ENCODE results near the gene BAHCC1. TPM values are rescaled to one million over a fixed set of nuclear protein-coding genes. Genes with fewer than 3 reads are reported as not detected.

The BAHCC1 gene
- total and polyA plus RNA-seq, 2 of the 8 experiments (the other 6 are each of a cell fraction or from before 2014, with no cell fraction given), result 0.26 to 0.58 TPM

DNA sequence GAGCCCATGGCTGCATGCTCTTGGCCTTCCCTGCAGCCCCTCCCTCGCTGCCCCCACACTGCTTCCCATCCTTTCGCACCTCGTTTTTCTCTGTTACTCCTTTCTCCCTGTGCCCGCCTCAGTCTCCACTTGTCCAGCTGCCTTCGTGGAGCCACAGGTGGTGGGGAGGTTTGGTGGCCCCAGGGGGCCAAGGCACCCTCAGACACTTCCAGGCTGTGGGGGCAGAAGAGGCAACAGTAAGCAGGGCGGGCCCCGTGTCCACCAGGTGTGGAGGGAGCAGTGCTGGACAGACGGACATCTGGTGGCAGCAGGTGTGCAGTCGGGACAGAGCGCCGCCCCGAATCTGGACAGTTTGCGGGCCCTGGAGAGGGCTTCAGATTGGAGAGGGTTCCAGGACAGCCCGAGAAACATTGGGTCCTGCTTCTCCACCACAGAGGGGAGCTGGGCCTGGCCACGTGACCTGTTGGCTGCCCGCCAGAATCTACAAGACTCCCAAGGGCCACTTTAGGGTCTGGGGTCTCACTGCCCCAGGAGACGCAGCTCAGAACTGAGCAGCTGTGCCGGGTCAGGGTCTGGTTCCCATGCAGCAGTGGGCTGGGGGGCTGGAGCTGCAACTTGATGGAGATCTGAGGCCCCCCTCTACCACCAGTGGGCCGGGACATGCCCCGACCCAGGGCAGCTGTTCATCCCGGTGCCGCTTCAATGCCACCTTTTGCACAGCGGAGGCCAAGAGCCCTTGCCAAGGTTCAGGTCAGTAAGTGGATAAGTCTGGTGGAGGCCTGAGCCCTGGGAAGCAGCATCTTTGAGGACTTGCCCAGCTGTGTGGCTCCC lies 22.8 kb downstream of the BAHCC1 start:
- WGBS, 2 experiments (ENCODE audit: extremely low coverage in 1 of 2, insufficient coverage in 1 of 2, insufficient read length in 1 of 2, insufficient replicate concordance in 2 of 2, low coverage in 1 of 2, low lambda C conversion rate in 2 of 2, missing lambda C conversion rate in 1 of 2), result 88% methylated on average over 23 of the region's 23 CpGs; no CpG with 5 or more reads in 1 of the 2 experiments
- no peak overlapping the region; the same call in 1 of the 2 replicates for H2BK5ac ChIP-seq (ENCODE audit: low read depth, low read length)
- H2BK20ac ChIP-seq (ENCODE audit: low read length), result no peak overlapping the region
- CTCF ChIA-PET (ENCODE audit: partially characterized antibody), result interaction anchor here (1.4 to 6.9 kb wide), 3 partner anchors 9 to 67 kb away, joined by 7 to 31 read pairs (median 17); no protein-coding TSS in a partner anchor
- no peak for DNase-seq (ENCODE audit: low read depth in 1 of 2, low spot score in 2 of 2)
- no peaks in the 10 kb centered on the region for H3K9me3 ChIP-seq (ENCODE audit: insufficient read depth in 2 of 2, low read depth in 1 of 2, low read length in 1 of 2)
- H3K23ac ChIP-seq (ENCODE audit: insufficient read length), result no peak overlapping the region
- peaks cover 2% of the 10 kb centered on the region; the same call in 1 of the 2 replicates for H3K23me2 ChIP-seq (ENCODE audit: low read depth, low read length)
- H2AK5ac ChIP-seq (ENCODE audit: low read depth, low read length), result no peak overlapping the region
- H3K9ac ChIP-seq (replicated peaks in 1 of 4; ENCODE audit: extremely low read depth in 1 of 4, low read depth in 3 of 4, low read length in 3 of 4), result no peak overlapping the region
- peak overlapping the region; percentile 13; the same call in 1 of the 2 replicates for H2BK12ac ChIP-seq (ENCODE audit: low read depth, low read length)
- H3K4me3 ChIP-seq (ENCODE audit: extremely low read depth in 1 of 4, insufficient read depth in 2 of 4, low read depth in 3 of 4, low read length in 4 of 4), result no peak overlapping the region
- H2BK15ac ChIP-seq (ENCODE audit: low read length), result peak overlapping the region; percentile 94; the same call in 1 of the 2 replicates
- no peak overlapping the region for H2BK120ac ChIP-seq (replicated peaks; ENCODE audit: low read depth, low read length)
- no peak overlapping the region for H3K14ac ChIP-seq (ENCODE audit: insufficient read length)
- H3K56ac ChIP-seq (replicated peaks; ENCODE audit: insufficient read length, low read depth, low read length), result no peak overlapping the region
- H3K79me2 ChIP-seq (ENCODE audit: control insufficient read depth in 1 of 2, insufficient read depth in 2 of 2, low read length in 2 of 2), result no peaks in the 10 kb centered on the region
- H3K27ac ChIP-seq (ENCODE audit: low read depth, low read length), result no peak overlapping the region
- H3K79me1 ChIP-seq (ENCODE audit: low read depth, low read length), result no peaks in the 10 kb centered on the region
- H3K4me2 ChIP-seq (ENCODE audit: insufficient read depth in 1 of 2, low read depth in 2 of 2, low read length in 2 of 2), result no peak overlapping the region
- H3K4ac ChIP-seq (replicated peaks; ENCODE audit: insufficient read length, low read depth, low read length), result no peak overlapping the region
- H2AFZ ChIP-seq (ENCODE audit: low read length), result no peak overlapping the region
- FAIRE-seq, result no peak
- H4K20me1 ChIP-seq (replicated peaks in 1 of 2; ENCODE audit: control insufficient read depth in 1 of 2, insufficient read depth in 2 of 2, low read length in 2 of 2), result peaks cover 0 to 4% of the 10 kb centered on the region in 2 experiments
- H3K18ac ChIP-seq (ENCODE audit: extremely low read depth, low read length), result no peak overlapping the region
- H3K27me3 ChIP-seq (replicated peaks in 1 of 4; ENCODE audit: control insufficient read depth in 3 of 4, extremely low read depth in 1 of 4, insufficient read depth in 3 of 4, low read length in 3 of 4), result no peaks in the 10 kb centered on the region; a peak in 2 of 7 replicates
- H4K5ac ChIP-seq (ENCODE audit: insufficient read length, low read depth, low read length), result no peak overlapping the region
- peak overlapping the region; percentile 34 for H4K91ac ChIP-seq (replicated peaks; ENCODE audit: insufficient read length, low read length)
- H3K4me1 ChIP-seq (replicated peaks in 1 of 4; ENCODE audit: control insufficient read depth in 3 of 4, insufficient read depth in 4 of 4, low read length in 3 of 4), result peaks cover 0 to 10% (median 7%) of the 10 kb centered on the region in 4 experiments; a peak in 6 of 7 replicates
- H3K36me3 ChIP-seq (ENCODE audit: control insufficient read depth in 2 of 4, insufficient read depth in 4 of 4, low read length in 3 of 4), result no peaks in the 10 kb centered on the region
- POLR2A ChIA-PET (ENCODE audit: partially characterized antibody), result interaction anchor here (0.6 to 1.3 kb wide), 2 partner anchors 18 to 76 kb away, joined by 3 to 5 read pairs; no protein-coding TSS in a partner anchor
- H4K8ac ChIP-seq (ENCODE audit: extremely low read depth, insufficient read depth, low read length), result peak overlapping the region; percentile 2; the same call in 1 of the 2 replicates
- no peak for TF ChIP-seq TAF7 (optimal IDR thresholded peaks at IDR 0.05; ENCODE audit: borderline replicate concordance, low read depth, low read length)

Data from H1 (cell line).